SH-SY5Y (cell line): ENCODE measurements around the gene DYNLT4.

ENCODE experiments used
- GATA2 ChIP-seq: IDR thresholded peaks from 2 replicates; pipeline ENCODE4 v1.6.1; 2011; ENCODE audit warnings: mild to moderate bottlenecking, low read depth, low read length
- GATA3 ChIP-seq: IDR thresholded peaks from 2 replicates; pipeline ENCODE4 v1.6.1; 2011; ENCODE audit warnings: low read depth, mild to moderate bottlenecking, low read length, moderate library complexity

DNA sequence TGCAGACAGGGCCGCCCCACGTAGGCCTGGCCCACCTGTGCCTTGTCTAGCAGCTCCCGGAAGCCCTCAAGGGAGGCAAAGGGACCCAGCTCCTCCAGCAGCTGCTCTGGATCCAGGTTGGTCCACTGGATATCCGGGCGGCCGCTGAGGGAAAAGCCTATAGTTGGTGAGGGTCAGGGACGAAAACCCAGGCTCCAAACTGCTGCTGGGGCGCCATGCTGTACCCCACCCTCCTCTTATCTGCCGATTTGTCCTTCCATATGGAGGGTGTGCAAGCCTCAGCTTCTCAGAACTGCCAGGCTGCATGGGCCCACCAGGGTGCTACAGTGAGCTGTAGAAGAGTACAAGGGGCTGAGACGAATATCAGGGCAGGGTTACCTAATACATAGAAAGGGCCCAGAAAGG, 23.8 kb upstream of the DYNLT4 start:
- TF ChIP-seq GATA2 (no peak), GATA3 (no peak)
